Right renal cortex interstitium (tissue), 3 donors: ENCODE results near the gene EP300. TPM values are rescaled to one million over a fixed set of nuclear protein-coding genes. Genes with fewer than 3 reads are reported as not detected.
"Not testable (repeated sequence)": the region's sequence is repeated elsewhere in the genome, so short reads cannot be mapped to it uniquely, and the experiment has no call there.

ENCODE experiments used
- DNase-seq, 3 donors: peaks; one replicate each; pipeline ENCODE4 v3.0.0-alpha.2; 2013; ENCODE audit warnings: low read depth in 3 of 3, low spot score in 2 of 3
- polyA plus RNA-seq, 3 donors: library from polyadenylated mRNA; unstranded; fragments of 120-200 nt; gene quantifications; one replicate each; pipeline ENCODE4 v1.2.1, GENCODE V29; 2013; ENCODE audit not compliant: insufficient read length in 3 of 3

The EP300 gene
- polyA plus RNA-seq, 3 donors, result 64.6 to 72.3 (median 68.6) TPM

DNA sequence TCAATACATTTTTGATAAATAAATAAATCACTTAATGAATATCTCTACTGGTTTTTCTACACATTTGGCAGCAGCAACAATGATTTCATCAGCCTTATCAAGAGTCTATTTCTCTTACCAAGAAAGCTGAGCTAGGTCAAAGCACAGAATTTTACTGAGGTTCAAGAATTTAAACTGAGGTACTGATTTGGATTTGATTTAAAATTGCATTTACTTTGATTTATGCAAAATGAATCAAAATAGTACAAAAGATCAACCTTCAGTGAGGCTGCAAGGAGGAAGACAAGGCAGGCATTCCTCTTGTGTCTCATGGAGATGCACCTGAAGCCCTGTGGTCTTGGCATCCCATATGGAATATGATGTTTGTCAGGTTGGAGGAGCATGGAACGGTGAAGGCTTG lies 15.5 kb upstream of the EP300 start:
- DNase-seq, result no peak

GRCh38 chr22:41078931-41079330 lies 13.5 kb upstream of the EP300 start:
- no peak for DNase-seq

GRCh38 chr22:41085842-41086241 lies 6.5 kb upstream of the EP300 start:
- no peak for DNase-seq

DNA sequence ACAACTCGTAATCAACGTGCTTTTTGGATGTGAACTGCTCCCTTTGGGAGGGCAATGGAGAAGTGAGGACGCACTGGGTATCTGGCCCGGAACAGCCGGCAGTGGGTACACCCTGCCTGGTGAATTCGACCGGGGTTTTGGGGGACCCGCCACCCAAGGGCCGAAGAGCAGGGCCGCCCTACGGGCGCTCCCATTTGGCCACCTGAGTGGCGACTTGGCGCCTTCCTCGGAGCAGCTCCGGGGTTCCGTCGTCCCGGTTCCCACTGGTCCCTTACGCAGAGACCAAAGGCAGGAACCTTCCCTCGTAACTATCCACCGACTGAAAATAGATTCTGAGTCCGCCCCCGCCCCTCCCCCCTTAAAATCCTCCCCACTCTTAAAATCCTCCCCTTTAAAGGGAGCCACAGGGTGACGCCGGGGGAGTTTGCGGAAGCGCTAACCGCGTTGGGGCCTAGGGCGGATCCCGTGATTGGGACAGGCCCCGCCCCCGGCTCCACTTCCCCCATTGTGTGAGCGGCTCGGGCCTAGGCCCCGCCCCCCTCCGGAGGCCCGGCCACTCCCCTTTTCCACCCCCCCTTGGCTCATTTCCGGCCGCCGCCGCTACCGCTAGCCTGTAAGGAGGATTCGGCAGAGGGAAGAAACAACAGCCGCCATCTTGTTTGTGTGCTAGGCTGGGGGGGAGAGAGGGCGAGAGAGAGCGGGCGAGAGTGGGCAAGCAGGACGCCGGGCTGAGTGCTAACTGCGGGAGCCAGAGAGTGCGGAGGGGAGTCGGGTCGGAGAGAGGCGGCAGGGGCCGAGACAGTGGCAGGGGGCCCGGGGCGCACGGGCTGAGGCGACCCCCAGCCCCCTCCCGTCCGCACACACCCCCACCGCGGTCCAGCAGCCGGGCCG lies 1.0 kb upstream of the EP300 start:
- peak; percentile 91 to 96 (median 95) for DNase-seq

- DNase-seq, result no peak
Observed at GRCh38 chr22:41092847-41093411, 537 bp downstream of the EP300 start.

- DNase-seq, result no peak
Observed at GRCh38 chr22:41094041-41094593, 1.7 kb downstream of the EP300 start.

DNA sequence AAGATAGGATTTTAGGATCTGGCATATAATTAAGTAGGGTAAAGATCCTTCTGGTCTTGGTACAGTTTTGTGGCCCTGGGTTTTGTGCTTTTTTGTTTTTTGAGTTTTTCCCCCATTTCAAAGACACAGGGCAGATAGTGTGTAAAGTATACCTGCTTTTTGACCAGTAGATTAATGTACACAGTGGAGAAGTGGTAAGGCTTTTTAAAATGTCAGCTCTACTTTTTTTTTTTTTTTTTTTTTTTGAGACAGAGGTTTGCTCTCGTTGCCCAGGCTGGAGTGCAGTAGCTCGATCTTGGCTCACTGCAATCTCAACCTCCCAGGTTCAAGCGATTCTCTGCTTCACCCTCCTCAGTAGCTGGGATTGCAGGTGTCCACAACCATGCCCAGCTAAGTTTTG lies 4.0 kb downstream of the EP300 start:
- DNase-seq, result no peak

GRCh38 chr22:41096841-41097240 lies 4.4 kb downstream of the EP300 start:
- DNase-seq, result no peak

- no peak for DNase-seq
Observed at GRCh38 chr22:41099036-41099435, 6.6 kb downstream of the EP300 start.

GRCh38 chr22:41106122-41106968 lies 14.0 kb downstream of the EP300 start:
- no peak for DNase-seq

DNA sequence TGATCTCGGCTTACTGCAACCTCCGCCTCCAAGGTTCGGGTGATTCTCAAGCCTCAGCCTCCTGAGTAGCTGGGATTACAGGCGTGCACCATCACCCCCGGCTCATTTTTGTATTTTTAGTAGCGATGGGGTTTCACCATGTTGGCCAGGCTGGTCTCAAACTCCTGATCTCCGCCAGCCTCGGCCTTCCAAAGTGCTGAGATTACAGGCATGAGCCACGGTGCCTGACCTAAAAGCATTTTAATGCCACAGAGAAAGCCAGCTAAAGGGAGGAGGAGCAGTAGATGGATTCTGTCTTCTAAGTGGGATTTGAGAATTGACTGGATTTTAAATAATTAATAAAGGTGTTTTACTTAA lies 14.6 kb downstream of the EP300 start:
- DNase-seq, result not testable (repeated sequence)

- DNase-seq, result no peak
Observed at GRCh38 chr22:41110968-41111367, 18.6 kb downstream of the EP300 start.

DNA sequence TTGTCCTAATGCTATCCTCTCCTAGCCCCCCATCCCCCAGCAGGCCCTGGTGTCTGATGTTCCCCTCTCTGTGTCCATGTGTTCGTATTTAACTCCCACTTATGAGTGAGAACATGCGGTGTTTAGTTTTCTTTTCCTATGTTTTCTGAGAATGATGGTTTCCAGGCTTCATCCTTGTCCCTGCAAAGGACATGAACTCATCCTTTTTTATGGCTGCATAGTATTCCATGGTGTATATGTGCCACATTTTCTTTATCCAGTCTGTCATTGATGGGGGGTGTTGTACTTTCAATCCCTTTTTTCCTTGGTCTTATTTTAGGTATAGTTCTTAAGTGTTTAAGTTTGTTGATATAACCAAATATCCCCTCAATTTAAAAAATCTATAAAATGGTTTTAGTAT lies 23.9 kb downstream of the EP300 start:
- DNase-seq, result no peak

- no peak for DNase-seq
Observed at GRCh38 chr22:41117127-41117965, 25.0 kb downstream of the EP300 start.

- DNase-seq, result no peak
Observed at GRCh38 chr22:41123151-41123550, 30.8 kb downstream of the EP300 start.

DNA sequence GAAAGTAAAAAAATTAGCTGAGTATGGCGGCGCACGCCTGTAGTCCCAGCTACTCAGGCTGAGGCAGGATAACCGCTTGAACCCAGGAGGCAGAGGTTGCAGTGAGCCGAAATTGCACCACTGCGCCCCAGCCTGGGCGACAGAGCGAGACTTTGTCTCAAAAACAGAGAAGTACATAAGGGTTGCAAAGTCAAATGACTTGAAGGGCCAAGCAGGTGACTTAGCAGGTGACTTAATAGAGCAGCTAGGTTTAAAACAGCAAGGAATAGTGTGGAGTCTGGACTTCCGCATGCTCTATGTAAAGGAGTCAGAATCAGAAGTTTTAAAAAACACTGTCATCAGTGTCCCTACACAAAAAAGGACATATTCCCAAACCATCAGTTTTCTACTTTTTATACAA lies 31.7 kb downstream of the EP300 start:
- no peak for DNase-seq

- no peak for DNase-seq
Observed at GRCh38 chr22:41127451-41127850, 35.1 kb downstream of the EP300 start.

- DNase-seq, result no peak
Observed at GRCh38 chr22:41128606-41129005, 36.2 kb downstream of the EP300 start.

DNA sequence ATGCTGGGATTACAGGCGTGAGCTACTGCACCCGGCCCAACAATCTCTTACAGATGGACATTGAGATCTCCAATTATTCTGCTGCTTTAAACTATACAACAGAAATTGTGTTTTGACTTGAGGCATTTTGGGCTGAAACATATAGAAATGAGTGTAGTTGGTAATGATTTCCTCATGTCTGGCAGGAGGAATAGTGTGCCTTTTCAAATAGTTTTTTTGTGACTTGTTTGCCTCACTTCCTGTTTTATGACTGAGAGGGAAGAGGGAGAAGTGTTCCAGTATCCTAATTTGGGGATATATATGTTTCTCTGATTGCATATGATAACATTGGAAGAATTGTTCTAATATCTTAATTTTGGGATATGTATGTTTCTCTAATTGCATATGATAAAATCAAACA lies 40.2 kb downstream of the EP300 start:
- no peak for DNase-seq

GRCh38 chr22:41140365-41140957 lies 48.1 kb downstream of the EP300 start:
- DNase-seq, result no peak
